Measurements from ENCODE around the gene IL1RL2. TPM values are rescaled to one million over a fixed set of nuclear protein-coding genes. Genes with fewer than 3 reads are reported as not detected.

IL1RL2 gene
- total and polyA plus RNA-seq, 2 experiments from 2014 or later: 2.0 to 2.3 TPM

- H3K9me2 ChIP-seq (ENCODE audit: insufficient read depth): no peaks in the 10 kb centered on the region
- H3K79me2 ChIP-seq (ENCODE audit: insufficient read depth): no peaks in the 10 kb centered on the region
- H3K9ac ChIP-seq: 0 out of 2 replicates have a peak overlapping the region, but pooled peaks have one; percentile 74
- H2AFZ ChIP-seq: no peak overlapping the region
- 79 to 81% methylated on average over 37 of the region's 37 CpGs for WGBS, 2 experiments (ENCODE audit: low coverage in 1 of 2, low lambda C conversion rate in 2 of 2, missing lambda C conversion rate in 2 of 2)
- no peak overlapping the region for H3K4me3 ChIP-seq
- H3K4me2 ChIP-seq (ENCODE audit: unreplicated experiment): no peak overlapping the region
- no peaks in the 10 kb centered on the region for H3K36me3 ChIP-seq (ENCODE audit: low read depth)
- no peaks in the 10 kb centered on the region for H3K27me3 ChIP-seq (replicated peaks; ENCODE audit: insufficient read depth)
- no peak for TF ChIP-seq EZH2 (IDR thresholded peaks at IDR 0.05; ENCODE audit: insufficient read depth, poor library complexity, severe bottlenecking)
- TF ChIP-seq EZH2phosphoT487 (IDR thresholded peaks at IDR 0.05; ENCODE audit: insufficient read depth, low read depth): no peak
- in situ Hi-C loops (cut with MboI): loop anchor here (10.0 to 25.0 kb wide), 3 partner anchors 104 to 362 kb away; partner anchors contain the start of genes IL18R1 and SLC9A2
- H3K4me1 ChIP-seq (ENCODE audit: insufficient read depth): no peaks in the 10 kb centered on the region
- no peak for DNase-seq
- no peaks in the 10 kb centered on the region for H4K20me1 ChIP-seq (ENCODE audit: insufficient read depth)
- H3F3A ChIP-seq (ENCODE audit: insufficient read depth): peaks cover 8% of the 10 kb centered on the region; the same call in 1 of the 2 replicates
- no peak overlapping the region for H3K27ac ChIP-seq
- no peaks in the 10 kb centered on the region for H3K9me3 ChIP-seq (ENCODE audit: low read depth)
Observed at GRCh38 chr2:102250278-102250821, 63.5 kb downstream of the IL1RL2 start.

DNA sequence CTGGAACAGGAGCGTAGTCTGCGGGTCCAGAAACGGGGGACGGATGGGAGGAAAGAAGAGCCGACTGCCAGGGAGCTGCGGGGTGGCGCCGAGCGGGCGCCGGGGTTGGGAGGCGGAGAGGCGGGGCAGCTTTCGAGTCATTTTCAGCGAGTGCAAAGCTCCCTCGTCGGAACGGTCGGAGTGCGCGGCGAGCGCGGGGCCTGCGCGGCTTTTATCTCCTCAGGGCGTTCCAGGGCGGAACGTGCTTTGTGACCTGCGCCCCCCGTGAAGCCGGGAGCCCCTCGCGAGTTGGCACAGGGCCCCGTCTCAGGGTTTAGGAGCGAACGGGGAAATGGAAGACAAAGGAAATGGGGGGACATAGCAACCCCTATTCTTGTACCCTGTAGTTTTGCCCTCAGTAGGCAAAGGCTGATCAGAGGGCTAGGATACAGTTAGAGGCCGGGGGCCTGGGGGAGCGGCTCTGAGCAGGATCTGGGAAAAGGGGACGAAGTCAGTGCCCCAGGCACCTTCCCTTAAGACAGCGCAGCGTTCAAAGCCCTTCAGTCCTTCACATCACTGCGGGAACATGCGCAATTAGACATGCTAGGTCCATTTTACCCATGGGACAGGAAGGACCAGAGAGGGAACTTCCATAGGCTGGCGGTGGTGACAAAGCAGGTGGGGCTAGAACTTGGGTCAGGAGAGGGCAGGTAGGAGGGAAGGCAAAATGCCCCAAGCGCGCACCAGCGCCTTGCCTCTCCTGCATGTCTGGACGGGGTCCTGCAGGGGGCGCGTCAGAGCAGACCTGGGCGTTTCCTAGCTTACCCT is 64.4 kb downstream of the IL1RL2 start:
- H3K9me2 ChIP-seq (ENCODE audit: insufficient read depth): no peaks in the 10 kb centered on the region
- no peak for TF ChIP-seq EZH2phosphoT487 (IDR thresholded peaks at IDR 0.05; ENCODE audit: insufficient read depth, low read depth)
- TF ChIP-seq EZH2 (IDR thresholded peaks at IDR 0.05; ENCODE audit: insufficient read depth, poor library complexity, severe bottlenecking): no peak
- H3K9ac ChIP-seq: peak overlapping the region; percentile 74
- H4K20me1 ChIP-seq (ENCODE audit: insufficient read depth): no peaks in the 10 kb centered on the region
- WGBS, 2 experiments (ENCODE audit: low coverage in 1 of 2, low lambda C conversion rate in 2 of 2, missing lambda C conversion rate in 2 of 2): 20% methylated on average over 52 of the region's 52 CpGs
- peak; percentile 84 for DNase-seq
- no peaks in the 10 kb centered on the region for H3K36me3 ChIP-seq (ENCODE audit: low read depth)
- H3K9me3 ChIP-seq (ENCODE audit: low read depth): no peaks in the 10 kb centered on the region
- in situ Hi-C loops (cut with MboI): loop anchor here (10.0 to 25.0 kb wide), 3 partner anchors 104 to 361 kb away; partner anchors contain the start of genes IL18R1 and SLC9A2
- no peaks in the 10 kb centered on the region for H3K79me2 ChIP-seq (ENCODE audit: insufficient read depth)
- peaks cover 8% of the 10 kb centered on the region; the same call in 1 of the 2 replicates for H3F3A ChIP-seq (ENCODE audit: insufficient read depth)
- no peaks in the 10 kb centered on the region for H3K27me3 ChIP-seq (replicated peaks; ENCODE audit: insufficient read depth)
- H3K4me3 ChIP-seq: peak overlapping the region; percentile 73
- H2AFZ ChIP-seq: peak overlapping the region; percentile 91
- peak overlapping the region; percentile 71 for H3K4me2 ChIP-seq (ENCODE audit: unreplicated experiment)
- peaks cover 1% of the 10 kb centered on the region for H3K4me1 ChIP-seq (ENCODE audit: insufficient read depth)
- H3K27ac ChIP-seq: no peak overlapping the region

GRCh38 chr2:102251849-102252203 is 65.0 kb downstream of the IL1RL2 start:
- Histone ChIP-seq H3K4me1 (ENCODE audit: insufficient read depth) (peaks cover 7% of the 10 kb centered on the region), H3K27ac (no peak overlapping the region), H4K20me1 (ENCODE audit: insufficient read depth) (no peaks in the 10 kb centered on the region), H3K4me2 (ENCODE audit: unreplicated experiment) (no peak overlapping the region), H3K9me2 (ENCODE audit: insufficient read depth) (no peaks in the 10 kb centered on the region), H3F3A (ENCODE audit: insufficient read depth) (peaks cover 8% of the 10 kb centered on the region; the same call in 1 of the 2 replicates), H3K4me3 (no peak overlapping the region), H3K9me3 (ENCODE audit: low read depth) (no peaks in the 10 kb centered on the region), H3K79me2 (ENCODE audit: insufficient read depth) (no peaks in the 10 kb centered on the region), H3K27me3 (replicated peaks; ENCODE audit: insufficient read depth) (no peaks in the 10 kb centered on the region), H2AFZ (no peak overlapping the region), H3K36me3 (ENCODE audit: low read depth) (no peaks in the 10 kb centered on the region), H3K9ac (no peak overlapping the region)
- DNase-seq: no peak
- in situ Hi-C loops (cut with MboI): loop anchor here (10.0 to 25.0 kb wide), 3 partner anchors 103 to 360 kb away; partner anchors contain the start of genes IL18R1 and SLC9A2
- 100% methylated on average over 1 of the region's 1 CpG for WGBS, 2 experiments (ENCODE audit: low coverage in 1 of 2, low lambda C conversion rate in 2 of 2, missing lambda C conversion rate in 2 of 2)
- no peak for TF ChIP-seq EZH2 (IDR thresholded peaks at IDR 0.05; ENCODE audit: insufficient read depth, poor library complexity, severe bottlenecking)
- no peak for TF ChIP-seq EZH2phosphoT487 (IDR thresholded peaks at IDR 0.05; ENCODE audit: insufficient read depth, low read depth)

DNA sequence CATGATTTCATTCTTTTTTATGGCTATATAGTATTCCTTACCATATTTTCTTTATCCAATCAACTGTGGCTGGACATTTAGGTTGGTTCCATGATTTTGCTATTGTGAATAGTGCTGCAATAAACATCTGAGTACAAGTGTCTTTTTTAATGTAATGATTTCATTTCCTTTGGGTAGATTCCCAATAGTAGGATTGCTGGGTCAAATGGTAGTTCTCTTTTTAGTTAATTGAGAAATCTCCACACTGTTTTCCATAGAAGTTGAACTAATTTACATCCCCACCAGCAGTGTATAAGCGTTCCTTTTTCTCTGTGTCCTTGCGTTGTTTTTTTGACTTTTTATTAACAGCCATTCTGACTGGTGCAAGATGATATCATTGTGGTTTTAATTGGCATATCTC is 65.4 kb downstream of the IL1RL2 start:
- in situ Hi-C loops (cut with MboI): loop anchor here (10.0 to 25.0 kb wide), 3 partner anchors 103 to 360 kb away; partner anchors contain the start of genes IL18R1 and SLC9A2
- WGBS, 2 experiments (ENCODE audit: low coverage in 1 of 2, low lambda C conversion rate in 2 of 2, missing lambda C conversion rate in 2 of 2): 99 to 100% methylated on average over 2 of the region's 2 CpGs
- DNase-seq: no peak
- Histone ChIP-seq H3K27ac (no peak overlapping the region), H3K79me2 (ENCODE audit: insufficient read depth) (no peaks in the 10 kb centered on the region), H3K4me3 (no peak overlapping the region), H3K9me2 (ENCODE audit: insufficient read depth) (no peaks in the 10 kb centered on the region), H3K4me1 (ENCODE audit: insufficient read depth) (peaks cover 9% of the 10 kb centered on the region), H3K9me3 (ENCODE audit: low read depth) (no peaks in the 10 kb centered on the region), H4K20me1 (ENCODE audit: insufficient read depth) (no peaks in the 10 kb centered on the region), H3K4me2 (ENCODE audit: unreplicated experiment) (no peak overlapping the region), H3K36me3 (ENCODE audit: low read depth) (no peaks in the 10 kb centered on the region), H3F3A (ENCODE audit: insufficient read depth) (peaks cover 8% of the 10 kb centered on the region; the same call in 1 of the 2 replicates), H2AFZ (no peak overlapping the region), H3K9ac (no peak overlapping the region), H3K27me3 (replicated peaks; ENCODE audit: insufficient read depth) (no peaks in the 10 kb centered on the region)
- TF ChIP-seq EZH2 (IDR thresholded peaks at IDR 0.05; ENCODE audit: insufficient read depth, poor library complexity, severe bottlenecking) (no peak), EZH2phosphoT487 (IDR thresholded peaks at IDR 0.05; ENCODE audit: insufficient read depth, low read depth) (no peak)

Measured in GM23248 (cell line).